ENCODE measurements around the gene RNU1-2. TPM values are rescaled to one million over a fixed set of nuclear protein-coding genes. Genes with fewer than 3 reads are reported as not detected.
A peak's percentile ranks its signal among the peaks of the same experiment; 100 is the strongest.
"Not testable (repeated sequence)": the region's sequence is repeated elsewhere in the genome, so short reads cannot be mapped to it uniquely, and the experiment has no call there.

Gene RNU1-2
- total and polyA plus RNA-seq, 9 donors = under 0.01 to 7,521 (median 3,807) TPM; not detected in 2

DNA sequence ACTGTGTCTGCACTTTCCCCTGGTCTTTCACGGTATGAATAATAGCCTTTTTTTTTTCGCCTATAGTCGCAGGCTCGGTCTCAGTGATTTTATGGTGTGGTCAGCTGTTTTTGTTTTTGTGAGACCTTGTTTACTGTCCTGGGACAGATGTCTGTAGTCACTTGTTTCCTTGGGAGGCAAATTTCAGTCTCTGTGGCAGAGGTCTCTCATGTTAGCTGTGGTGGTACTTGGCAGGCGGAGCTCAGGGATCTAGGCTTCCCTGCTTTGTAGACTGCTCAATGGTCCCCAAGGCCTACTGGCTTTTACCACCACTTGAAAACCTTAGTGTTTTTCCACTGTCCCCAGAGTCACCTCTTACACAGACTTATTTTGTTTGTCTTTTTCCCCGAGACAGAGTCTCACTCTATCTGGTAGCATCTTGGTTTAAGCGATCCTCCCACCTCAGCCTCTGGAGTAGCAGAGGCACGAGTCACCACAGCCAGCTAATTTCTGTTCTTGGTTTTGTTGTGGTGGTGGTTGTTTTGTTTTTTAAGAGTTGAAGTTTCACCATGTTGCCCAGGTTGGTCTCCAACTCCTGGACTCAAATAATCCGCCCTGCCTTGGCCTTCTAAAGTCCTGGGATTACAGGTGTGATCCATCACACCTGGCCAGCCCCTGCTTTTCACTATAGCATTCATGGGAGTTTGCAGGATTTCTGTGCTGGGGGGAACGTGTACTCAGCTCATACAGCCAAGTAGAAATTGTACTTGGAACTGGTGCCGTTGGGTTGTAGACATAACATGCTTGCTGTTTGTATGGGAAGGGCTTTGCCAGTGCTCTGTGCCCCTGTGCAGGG, 10.3 kb downstream of the RNU1-2 start:
- DNase-seq = no peak
- Histone ChIP-seq H3K27ac (peak overlapping the region in 1 of 2 donors; percentile 99), H3K4me3 (no peak overlapping the region), H3K27me3 (no peaks in the 10 kb centered on the region), H3K4me1 (ENCODE audit: insufficient read depth) (no peaks in the 10 kb centered on the region), H3K36me3 (no peaks in the 10 kb centered on the region), H3K9me3 (no peaks in the 10 kb centered on the region)
- TF ChIP-seq EP300 (IDR thresholded peaks at IDR 0.05) (no peak), POLR2A (IDR thresholded peaks at IDR 0.05) (no peak)
- WGBS, 3 donors = 76 to 88% (median 77%) methylated on average over 11 of the region's 11 CpGs
- intact Hi-C loops (cut with DNase I) = no loop called here

DNA sequence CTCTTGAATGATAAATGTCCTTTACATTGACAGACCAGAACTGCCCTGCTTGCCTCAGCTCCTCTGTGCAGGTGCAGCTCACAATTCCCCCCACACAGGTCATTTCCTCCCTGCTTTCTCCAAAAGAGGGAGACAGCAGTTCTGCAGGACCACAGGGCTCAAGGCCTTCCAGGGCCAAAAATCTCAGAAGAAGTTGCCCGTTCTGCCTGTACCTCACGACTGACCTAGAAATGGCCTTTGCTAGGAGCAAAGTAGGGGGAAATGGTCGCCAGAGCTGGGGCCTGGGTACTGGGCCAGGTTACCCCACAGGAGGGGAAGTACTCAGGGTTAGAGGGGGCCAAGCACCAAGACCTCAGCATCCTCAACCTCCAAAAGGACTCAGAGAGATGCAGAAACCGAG, 11.1 kb downstream of the RNU1-2 start:
- 87 to 94% (median 89%) methylated on average over 4 of the region's 4 CpGs for WGBS, 3 donors
- no peak overlapping the region for H3K27ac ChIP-seq
- no peaks in the 10 kb centered on the region for H3K4me1 ChIP-seq (ENCODE audit: insufficient read depth)
- no peak for DNase-seq
- no peak overlapping the region for H3K4me3 ChIP-seq
- no peaks in the 10 kb centered on the region for H3K36me3 ChIP-seq
- no peaks in the 10 kb centered on the region for H3K27me3 ChIP-seq
- no peaks in the 10 kb centered on the region for H3K9me3 ChIP-seq
- intact Hi-C loops (cut with DNase I) = no loop called here
- no peak for TF ChIP-seq POLR2A (IDR thresholded peaks at IDR 0.05)
- TF ChIP-seq EP300 (IDR thresholded peaks at IDR 0.05) = no peak
- TF ChIP-seq, protein P1, sequence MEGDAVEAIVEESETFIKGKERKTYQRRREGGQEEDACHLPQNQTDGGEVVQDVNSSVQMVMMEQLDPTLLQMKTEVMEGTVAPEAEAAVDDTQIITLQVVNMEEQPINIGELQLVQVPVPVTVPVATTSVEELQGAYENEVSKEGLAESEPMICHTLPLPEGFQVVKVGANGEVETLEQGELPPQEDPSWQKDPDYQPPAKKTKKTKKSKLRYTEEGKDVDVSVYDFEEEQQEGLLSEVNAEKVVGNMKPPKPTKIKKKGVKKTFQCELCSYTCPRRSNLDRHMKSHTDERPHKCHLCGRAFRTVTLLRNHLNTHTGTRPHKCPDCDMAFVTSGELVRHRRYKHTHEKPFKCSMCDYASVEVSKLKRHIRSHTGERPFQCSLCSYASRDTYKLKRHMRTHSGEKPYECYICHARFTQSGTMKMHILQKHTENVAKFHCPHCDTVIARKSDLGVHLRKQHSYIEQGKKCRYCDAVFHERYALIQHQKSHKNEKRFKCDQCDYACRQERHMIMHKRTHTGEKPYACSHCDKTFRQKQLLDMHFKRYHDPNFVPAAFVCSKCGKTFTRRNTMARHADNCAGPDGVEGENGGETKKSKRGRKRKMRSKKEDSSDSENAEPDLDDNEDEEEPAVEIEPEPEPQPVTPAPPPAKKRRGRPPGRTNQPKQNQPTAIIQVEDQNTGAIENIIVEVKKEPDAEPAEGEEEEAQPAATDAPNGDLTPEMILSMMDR (IDR thresholded peaks at IDR 0.05) = no peak

DNA sequence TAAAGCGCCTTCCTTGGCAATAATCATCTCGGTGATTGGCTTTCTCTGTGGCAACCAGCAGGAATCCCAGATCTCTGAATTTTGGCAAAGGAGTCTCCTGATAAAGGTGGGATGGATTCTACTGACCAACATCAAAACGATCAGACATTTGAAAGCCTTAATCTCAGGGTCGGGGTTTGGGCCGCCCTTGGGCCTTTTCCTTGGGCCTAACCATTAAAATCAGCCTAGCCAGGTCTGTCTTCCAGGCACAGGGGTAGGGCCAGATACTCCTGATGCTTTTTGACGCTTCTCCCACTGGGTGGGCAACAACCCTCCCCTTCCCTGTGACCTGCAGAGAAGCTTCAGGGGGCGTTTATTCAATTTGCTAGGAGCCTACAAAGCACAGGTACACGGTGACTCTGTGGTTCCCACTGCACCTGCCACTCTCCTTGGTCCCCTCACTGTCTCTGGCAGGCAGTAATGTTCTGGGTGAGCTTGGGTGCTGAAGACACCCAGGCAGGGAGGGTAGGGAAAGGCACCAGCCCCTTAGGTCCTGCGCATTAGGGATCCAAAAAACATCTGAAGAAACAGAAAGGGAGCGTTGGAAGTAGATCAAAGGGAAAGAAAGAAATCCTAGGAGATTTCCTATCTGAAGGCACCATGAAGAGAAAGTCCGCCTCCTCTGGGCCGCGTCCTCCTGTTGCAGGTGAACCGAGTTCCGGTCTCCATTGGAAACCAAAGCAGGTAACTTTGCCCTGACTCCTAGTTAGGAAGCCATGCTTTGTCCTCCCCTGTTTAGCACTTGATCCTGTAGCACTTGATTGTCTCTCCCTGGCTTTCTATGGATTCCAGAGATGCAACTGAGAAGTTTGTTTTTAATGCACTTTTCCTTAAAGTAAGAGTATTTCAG, 12.3 kb downstream of the RNU1-2 start:
- TF ChIP-seq, protein P1 (IDR thresholded peaks at IDR 0.05) = no peak
- TF ChIP-seq EP300 (IDR thresholded peaks at IDR 0.05) (no peak), POLR2A (IDR thresholded peaks at IDR 0.05) (no peak)
- Histone ChIP-seq H3K9me3 (no peaks in the 10 kb centered on the region), H3K4me1 (ENCODE audit: insufficient read depth) (peaks cover under 1% of the 10 kb centered on the region), H3K4me3 (no peak overlapping the region), H3K27me3 (no peaks in the 10 kb centered on the region), H3K36me3 (no peaks in the 10 kb centered on the region), H3K27ac (no peak overlapping the region)
- DNase-seq = peak in 1 of 5 donors; percentile 26
- 86 to 89% (median 86%) methylated on average over 15 of the region's 15 CpGs for WGBS, 3 donors
- intact Hi-C loops (cut with DNase I) = no loop called here

DNA sequence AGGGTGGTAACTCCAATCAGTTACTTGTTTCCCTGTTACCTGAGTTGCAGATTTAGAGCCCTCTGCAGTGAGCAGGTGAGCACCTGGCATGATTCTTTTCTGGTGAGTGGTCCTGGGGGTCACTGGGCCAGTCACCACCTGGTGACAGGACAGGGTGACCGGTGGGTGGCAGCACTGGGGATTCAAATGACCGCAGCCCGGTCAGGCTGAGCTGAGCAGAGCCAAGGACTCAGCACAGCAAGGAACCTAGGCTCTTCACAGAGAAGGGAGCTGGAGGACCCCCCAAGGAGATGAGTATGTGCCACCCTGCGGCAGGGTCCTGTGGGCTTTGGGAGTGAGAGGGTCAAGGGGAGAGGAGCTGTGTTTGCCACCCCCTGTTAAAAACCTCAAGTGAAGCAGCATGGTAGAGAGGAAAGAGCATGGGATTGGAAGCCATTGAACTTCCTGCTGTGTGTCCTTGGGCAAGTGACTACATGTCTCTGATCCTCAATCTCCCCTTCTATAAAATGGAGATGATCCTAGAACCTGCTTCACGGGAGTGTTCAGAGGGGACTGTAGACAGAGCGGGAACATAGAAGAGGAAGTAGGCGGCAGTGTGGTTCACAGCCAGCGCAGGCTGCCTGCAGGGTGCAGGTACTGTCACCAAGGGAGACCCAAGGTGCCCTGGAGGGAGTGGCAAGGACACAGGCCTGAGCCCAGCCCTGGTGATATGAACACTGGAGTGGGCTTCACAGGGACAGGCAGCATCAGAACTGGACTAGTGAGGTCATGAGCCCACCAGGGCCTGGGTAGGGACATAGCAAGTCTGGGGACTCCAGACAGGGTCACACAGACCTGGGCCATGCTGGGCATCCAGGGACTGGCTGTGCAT, 16.3 kb downstream of the RNU1-2 start:
- H3K9me3 ChIP-seq; H3K4me3 ChIP-seq; H3K27ac ChIP-seq; intact Hi-C loops (cut with DNase I); H3K36me3 ChIP-seq; H3K27me3 ChIP-seq; H3K4me1 ChIP-seq (ENCODE audit: insufficient read depth): not testable (repeated sequence)
- 87 to 91% (median 90%) methylated on average over 8 of the region's 8 CpGs for WGBS, 3 donors
- peak in 2 of 5 donors; percentile 29 to 39 for DNase-seq

DNA sequence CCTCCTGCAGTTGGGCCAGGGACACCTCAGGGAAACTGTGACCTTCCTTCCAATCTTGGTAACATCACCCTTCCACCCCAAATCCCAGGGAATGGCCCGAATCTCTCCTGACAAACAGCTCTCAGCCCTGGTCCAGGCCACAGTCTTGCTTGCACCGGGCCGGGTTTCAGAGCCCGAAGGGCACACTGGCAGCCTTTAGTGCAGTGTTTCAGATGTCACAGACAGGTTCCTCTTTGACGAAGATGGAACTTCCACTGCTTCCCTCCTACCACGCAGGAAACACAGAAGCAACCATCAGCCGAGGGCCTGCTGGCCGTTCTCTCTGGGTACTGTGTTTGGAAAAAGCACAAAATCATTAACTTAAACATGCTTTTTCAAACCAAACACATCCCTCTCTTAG, 17.0 kb downstream of the RNU1-2 start:
- H3K4me1 ChIP-seq (ENCODE audit: insufficient read depth); H3K27ac ChIP-seq; H3K9me3 ChIP-seq; H3K4me3 ChIP-seq; H3K36me3 ChIP-seq; H3K27me3 ChIP-seq; intact Hi-C loops (cut with DNase I): not testable (repeated sequence)
- WGBS, 3 donors = 78 to 81% (median 81%) methylated on average over 8 of the region's 8 CpGs
- DNase-seq = peak in 1 of 5 donors; percentile 43

All from ovary (tissue), 9 donors.